Loucy (cell line): Measurements from ENCODE around the gene MACROD2.

Experiments used
- CTCF ChIP-seq: fragments of 200-600 bp; sonication (generic); conservative IDR thresholded peaks from 2 replicates; pipeline ENCODE4 v1.5.1; 2014; ENCODE audit warnings: mild to moderate bottlenecking, antibody characterized with exemption, low read length
- EZH2phosphoT487 ChIP-seq: fragments of 200-600 bp; IDR thresholded peaks from 2 replicates; pipeline ENCODE4 v1.6.1; 2018; ENCODE audit warnings: antibody characterized with exemption, mild to moderate bottlenecking, moderate library complexity, borderline replicate concordance

GRCh38 chr20:14510341-14510740 lies 515.0 kb downstream of the MACROD2 start:
- TF ChIP-seq CTCF (no peak), EZH2phosphoT487 (no peak)
